ENCODE results near the gene CD14.

- TF ChIP-seq, protein P1, sequence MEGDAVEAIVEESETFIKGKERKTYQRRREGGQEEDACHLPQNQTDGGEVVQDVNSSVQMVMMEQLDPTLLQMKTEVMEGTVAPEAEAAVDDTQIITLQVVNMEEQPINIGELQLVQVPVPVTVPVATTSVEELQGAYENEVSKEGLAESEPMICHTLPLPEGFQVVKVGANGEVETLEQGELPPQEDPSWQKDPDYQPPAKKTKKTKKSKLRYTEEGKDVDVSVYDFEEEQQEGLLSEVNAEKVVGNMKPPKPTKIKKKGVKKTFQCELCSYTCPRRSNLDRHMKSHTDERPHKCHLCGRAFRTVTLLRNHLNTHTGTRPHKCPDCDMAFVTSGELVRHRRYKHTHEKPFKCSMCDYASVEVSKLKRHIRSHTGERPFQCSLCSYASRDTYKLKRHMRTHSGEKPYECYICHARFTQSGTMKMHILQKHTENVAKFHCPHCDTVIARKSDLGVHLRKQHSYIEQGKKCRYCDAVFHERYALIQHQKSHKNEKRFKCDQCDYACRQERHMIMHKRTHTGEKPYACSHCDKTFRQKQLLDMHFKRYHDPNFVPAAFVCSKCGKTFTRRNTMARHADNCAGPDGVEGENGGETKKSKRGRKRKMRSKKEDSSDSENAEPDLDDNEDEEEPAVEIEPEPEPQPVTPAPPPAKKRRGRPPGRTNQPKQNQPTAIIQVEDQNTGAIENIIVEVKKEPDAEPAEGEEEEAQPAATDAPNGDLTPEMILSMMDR (IDR thresholded peaks at IDR 0.05): no peak
- TF ChIP-seq POLR2A (IDR thresholded peaks at IDR 0.05): no peak
Measured at GRCh38 chr5:140627972-140628371, 5.0 kb downstream of the CD14 start.

Measured in Peyer's patch (tissue), 4 donors.